ENCODE data around the gene RGL4.

Gene RGL4

DNA sequence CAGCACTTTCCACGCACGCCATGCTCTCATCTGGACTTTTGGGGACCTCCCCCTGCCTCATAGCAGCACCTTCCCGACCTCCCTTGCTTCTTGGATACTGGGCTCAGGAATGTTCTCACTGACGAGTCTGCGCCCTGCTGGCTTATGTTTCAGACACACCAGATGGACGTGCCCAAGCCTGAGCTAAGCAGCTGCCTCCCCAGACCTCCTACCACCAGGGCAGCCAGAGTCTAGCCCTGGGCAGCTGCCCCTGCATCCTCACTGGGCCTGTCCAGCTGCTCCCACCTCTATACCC is 13.2 kb upstream of the RGL4 start:
- FAIRE-seq (no peak), DNase-seq (ENCODE audit: low spot score) (no peak)

DNA sequence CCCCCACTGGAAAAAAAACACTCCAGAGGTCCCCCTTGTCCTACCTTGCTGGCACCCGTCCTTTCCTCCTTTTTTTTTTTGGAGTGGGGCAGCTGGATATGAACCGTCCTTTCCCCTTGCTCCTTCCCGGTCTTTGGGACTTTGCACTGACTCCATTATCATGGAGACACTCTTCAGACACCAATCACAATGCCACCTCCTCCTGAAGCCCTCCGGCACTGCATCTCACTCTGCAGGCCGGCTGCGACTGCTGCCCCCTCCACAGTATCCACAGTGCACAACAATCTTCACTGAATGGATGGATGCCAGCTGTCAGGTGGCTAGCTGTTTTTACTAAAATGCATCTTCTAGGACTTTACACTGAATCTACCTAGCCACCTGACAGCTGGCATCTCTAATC is 12.7 kb upstream of the RGL4 start:
- no peak for DNase-seq (ENCODE audit: low spot score)
- FAIRE-seq: no peak

DNA sequence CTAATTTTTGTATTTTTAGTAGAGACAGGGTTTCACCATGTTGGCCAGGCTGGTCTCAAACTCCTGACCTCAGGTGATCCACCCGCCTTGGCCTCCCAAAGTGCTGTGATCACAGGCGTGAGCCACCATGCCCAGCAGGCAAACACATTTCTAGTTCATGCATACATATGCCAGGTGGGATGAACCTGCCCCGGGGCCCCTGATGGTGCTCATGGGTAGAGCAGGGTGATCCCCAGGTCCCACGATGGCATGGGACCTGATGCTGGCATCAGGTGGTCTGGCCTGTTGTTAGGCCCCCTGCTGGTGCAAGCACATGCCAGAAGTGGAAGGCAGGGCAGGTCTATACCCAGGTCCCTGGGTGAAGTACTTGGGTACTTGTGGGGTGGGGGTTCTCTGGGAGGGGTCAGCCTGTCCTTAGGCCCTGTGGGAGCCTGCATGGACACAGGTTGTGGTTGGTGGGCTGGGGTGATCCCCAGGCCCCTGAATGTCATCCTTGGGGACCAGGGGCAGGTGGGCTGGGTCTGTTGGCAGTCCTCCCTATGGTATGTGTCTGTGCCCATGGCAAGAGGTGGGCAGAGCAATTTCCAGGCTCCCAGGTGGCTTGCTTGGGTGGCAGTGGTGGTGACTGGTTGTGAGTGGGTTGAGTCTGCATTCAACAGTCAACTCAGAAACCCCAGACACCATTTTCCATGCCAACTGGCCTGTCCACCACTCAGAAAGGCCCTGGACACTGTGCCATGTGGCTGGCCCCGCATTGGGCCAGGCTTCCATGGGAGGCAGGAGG is 9.6 kb upstream of the RGL4 start:
- DNase-seq (ENCODE audit: low spot score) (no peak), FAIRE-seq (no peak)

DNA sequence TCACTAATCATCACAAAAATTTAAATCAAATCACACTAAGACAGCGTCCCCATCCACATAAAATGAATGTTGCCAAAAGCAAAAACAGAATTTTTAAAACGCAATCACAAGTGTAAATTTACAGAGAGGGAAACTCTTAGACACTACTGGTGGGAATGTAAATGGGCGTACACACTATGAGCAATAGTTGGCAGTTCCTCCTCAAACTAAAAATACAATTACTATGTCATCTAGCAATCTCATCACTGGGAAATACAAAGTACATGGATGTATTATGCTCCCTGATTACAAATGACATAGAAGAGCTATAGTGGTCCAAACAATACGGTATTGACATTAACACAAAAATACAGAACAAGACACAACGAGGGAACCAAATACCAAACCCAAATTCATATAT is 8.7 kb upstream of the RGL4 start:
- DNase-seq (ENCODE audit: low spot score) (no peak), FAIRE-seq (no peak)

DNA sequence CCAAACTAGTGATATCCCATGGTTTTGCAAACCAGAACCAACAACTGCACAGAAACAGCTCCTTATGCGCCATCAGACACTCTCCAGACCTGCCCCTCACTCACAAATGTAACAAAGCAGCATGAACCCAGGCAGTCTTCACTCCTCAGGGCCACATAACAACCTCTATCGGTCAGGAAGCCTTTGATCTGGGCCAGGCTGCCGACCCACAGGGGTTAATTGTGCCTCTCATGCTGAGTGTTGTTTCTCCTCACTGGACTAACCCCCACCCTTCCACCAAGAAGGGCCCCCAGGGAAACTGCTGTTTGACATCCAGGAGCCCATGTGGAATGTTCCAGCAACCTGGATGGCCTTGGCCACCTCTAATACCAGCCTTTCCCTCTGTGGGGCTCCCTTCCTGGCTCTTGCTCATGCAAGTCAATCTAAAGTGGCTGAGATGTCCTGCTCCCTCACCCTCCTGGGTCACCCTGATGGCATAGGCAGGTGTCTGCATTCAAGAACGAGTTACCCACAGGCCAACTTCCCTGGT is 7.9 kb upstream of the RGL4 start:
- no peak for DNase-seq (ENCODE audit: low spot score)
- FAIRE-seq: no peak

DNA sequence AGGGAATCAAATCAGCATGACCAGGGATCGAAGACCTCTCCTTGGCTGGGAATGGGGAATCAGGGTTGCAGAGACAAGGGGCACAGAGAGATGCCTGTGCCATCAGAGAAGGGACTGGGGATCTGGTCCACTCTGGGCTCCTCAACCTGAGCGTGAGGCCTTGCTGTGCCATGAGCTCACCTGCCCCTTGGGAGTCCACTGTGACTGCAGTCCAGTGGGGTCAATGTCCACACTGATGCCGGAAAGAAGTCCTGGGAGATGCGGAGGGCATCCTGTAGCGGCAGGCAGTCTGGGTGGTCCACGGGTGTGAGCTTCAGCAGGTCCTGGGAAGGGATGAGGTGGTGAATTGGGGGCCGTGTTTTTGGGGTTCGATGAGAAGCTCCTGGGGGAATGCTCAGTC is 7.3 kb upstream of the RGL4 start:
- DNase-seq (ENCODE audit: low spot score) (no peak), FAIRE-seq (no peak)

DNA sequence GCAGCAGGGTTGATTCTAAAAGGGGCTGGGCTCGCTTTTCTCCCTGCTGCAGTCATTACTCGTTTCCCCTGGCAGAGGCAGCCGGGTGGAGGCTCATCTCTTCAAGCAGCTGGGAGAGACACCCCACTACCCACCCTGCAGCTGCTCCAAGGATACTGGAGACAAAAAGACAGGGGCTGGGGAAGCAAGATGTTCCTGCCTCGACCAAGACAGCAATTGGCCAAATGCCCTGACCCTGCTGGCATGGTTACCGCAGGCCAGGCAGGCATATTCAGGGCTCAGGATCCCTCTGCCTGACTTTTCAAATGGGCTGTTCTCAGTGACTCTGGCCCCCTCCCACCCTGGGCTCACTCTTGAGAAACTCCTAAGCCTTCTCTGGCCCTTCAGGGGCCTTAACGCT is 6.8 kb upstream of the RGL4 start:
- no peak for DNase-seq (ENCODE audit: low spot score)

DNA sequence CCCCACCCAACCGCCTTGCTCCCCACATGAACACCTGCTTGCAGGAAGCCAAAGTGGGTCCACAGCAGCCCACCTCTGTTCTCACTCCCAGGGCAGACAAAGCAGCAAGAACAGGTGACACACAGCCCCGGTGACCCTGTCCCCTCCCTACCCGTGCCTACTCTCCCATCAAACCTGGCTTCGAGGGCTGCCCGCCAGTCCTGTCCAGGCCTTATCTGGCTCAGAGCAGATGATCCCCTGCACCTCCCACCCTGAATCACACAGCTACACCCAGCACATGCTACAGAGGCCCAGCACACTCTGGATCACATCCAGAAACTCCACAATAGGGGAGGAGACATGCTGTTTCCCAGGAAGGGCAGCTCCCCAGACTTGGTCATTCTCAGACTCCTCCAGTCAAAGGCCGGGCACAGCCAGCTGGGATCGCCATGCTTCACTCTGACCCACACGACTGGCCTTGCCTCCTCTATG is 6.2 kb upstream of the RGL4 start:
- FAIRE-seq (no peak), DNase-seq (ENCODE audit: low spot score) (no peak)

More for the DNA sequence above, 6.8 kb upstream of the RGL4 start:
- FAIRE-seq: no peak

DNA sequence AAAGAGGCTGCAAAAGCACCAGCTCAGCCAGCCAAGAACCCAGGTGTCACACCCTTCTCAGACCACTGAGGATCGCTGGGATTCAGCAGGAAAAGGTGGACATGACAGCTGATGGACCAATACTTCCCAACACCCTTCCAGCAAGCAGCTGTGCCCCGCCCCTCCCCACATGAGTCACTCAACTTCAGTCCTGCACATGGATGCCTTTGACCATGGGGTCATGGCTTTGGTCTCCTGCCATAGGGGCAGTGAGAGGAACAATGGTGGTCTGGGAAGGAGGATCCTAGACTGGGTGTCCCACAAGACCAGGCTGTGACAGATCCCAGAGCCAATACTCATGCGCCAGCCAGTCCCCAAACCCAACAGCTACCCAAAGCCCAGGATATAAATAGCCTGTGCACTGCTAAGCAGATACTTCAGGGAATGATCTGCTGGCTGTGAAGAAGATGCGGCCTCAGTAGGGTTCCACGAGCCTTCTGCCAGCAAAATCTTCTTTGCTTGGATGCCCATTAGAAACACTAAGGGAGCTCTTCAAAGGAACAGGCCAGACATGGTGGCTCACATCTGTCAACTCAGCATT is 5.5 kb upstream of the RGL4 start:
- DNase-seq (ENCODE audit: low spot score): no peak
- no peak for FAIRE-seq

DNA sequence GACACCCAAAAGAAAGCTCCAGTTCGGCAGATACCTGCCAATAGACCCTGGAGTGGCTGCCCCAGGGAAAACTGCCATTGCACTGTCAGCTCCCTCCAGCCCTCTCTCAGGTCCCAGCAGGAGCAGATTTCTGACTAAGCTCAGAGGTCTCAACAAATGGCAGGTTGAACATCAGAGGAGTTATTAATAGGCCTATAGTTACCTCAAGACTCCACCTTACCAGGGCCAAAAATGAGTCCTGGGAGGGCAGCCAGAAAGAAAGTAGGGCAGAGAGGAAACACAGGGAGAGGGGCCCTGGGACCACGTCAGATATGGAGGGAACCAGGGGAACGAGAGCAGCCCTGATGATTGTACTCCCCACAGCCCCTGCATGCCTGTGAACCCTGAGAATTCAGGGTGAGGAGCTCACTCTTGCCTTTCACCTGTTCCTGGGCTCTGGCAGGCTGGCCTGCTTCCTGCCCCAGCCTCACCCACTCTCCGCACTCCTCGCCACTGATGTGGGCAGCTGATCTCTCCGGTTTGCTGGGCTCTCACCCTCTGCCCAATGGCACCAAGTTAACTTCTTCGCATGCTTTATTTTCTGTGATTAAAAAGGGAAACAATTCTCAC is 4.3 kb upstream of the RGL4 start:
- no peak for FAIRE-seq

DNA sequence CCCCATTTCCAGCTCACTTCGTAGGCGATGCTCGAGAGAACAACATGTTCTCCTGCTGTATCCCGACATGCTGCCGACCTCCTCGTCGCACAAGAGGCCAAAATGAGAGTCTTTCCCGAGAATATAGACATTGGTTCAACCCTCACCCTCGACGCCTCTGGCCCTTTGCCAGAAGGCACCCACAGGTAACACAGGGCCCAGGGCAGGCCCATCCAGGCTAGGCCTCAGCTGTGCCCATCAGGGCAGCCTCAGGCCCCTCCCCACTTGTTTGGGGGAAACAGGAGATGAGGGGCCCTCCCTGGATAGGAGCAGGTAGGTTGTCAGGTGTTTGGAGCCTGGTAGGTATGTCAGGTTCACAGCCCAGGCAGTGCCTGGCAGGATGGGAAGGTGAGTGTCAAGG is 2.7 kb upstream of the RGL4 start:
- FAIRE-seq (no peak), DNase-seq (ENCODE audit: low spot score) (no peak)

More for the DNA sequence above, 4.3 kb upstream of the RGL4 start:
- no peak for DNase-seq (ENCODE audit: low spot score)

DNA sequence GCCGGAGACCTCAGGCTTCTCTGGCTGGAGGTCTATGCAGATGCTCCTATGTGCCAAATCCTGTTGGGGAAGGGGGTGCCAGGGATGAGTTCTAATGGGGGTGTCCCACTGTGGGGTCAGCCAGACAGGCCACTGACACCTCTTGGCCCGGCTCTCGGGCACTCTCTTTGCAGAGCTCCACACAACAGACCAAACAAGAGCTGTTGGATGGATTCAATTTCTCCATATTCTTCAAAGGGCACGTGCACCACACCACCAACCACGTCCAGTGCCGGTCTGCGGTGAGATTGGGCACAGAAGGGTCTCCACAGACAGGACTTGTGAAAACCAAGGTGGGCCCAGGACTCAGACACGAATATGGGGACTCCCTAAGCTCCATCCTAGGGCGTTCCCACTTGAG is 2.2 kb upstream of the RGL4 start:
- FAIRE-seq: no peak
- DNase-seq (ENCODE audit: low spot score): no peak

DNA sequence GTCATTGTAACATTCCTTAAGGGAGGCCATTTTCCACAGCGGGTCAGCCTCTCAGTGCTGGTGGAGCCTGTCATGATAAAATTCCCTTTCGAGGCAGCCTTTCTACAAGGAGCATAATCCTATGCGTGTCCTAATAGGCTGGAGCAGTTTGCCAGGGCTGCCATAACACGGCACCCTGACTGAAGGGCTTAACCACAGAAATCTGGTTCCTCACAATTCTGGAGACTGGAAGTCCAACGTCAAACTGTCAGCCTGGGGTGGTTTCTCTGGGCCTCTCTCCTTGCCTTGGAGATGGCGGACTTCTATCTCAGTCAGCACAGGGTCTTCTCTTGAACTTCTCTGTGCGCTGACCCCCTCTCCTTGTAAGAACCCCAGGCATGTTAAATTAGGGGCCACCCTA is 1.4 kb upstream of the RGL4 start:
- FAIRE-seq: no peak
- no peak for DNase-seq (ENCODE audit: low spot score)

DNA sequence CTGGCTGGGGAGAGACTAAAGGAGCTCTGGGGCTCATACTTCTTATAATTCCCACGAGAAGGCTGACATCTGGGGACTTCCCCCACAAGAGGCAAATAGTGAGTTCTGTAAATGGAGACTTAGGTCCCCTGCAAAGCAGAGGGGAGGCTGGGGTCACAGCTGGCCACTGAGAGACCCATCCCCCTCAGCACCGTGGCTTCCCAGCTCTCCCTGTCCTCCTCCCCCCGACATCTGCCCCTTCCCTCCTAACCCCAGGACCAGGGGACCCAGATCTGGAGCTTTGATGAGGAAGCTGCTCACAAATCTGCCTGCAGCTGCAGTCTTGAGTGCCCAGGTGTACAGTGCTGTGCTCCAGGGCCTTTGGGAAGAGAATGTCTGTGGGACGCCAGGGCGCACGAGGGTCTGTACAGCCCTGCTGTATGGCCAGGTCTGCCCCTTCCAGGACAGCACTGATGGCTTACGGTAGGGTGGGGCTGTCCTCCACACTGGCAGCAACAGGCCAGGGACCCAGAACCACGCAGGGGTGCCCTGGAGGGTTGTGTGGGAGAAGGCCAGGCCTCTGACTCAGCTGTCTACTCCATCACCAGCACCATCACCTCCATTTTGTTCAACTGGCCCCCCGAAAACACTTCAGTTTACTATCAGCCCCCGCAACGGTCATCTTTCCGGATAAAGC is 1.1 kb downstream of the RGL4 start:
- no peak for FAIRE-seq
- DNase-seq (ENCODE audit: low spot score): no peak

DNA sequence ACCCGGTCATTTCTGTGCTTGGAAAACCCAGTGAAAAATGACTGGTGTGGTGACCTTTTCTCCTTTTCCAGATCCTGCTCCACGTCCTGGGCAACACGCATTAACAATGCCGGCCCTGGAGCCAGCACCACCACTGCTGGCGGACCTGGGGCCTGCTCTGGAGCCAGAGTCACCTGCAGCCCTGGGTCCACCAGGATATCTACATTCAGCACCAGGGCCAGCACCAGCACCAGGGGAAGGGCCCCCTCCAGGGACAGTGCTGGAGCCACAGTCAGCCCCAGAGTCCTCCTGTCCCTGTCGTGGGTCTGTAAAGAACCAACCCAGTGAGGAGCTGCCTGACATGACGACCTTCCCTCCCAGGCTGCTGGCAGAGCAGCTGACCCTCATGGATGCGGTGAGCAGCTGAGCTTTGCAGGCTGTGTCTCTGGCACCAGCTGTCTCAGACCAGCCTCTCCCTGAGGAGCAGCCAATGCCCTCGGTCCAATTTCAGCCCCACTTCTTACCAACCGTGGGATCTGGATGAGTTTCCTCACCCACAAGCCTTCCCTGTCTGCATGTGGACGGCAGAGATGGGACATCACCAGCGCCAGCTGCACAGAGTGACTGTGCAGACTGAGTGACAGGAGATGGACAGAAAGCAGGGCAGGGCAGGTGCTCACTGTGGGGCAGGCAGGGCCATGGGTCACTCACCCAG is 1.9 kb downstream of the RGL4 start:
- DNase-seq (ENCODE audit: low spot score) (no peak), FAIRE-seq (no peak)

DNA sequence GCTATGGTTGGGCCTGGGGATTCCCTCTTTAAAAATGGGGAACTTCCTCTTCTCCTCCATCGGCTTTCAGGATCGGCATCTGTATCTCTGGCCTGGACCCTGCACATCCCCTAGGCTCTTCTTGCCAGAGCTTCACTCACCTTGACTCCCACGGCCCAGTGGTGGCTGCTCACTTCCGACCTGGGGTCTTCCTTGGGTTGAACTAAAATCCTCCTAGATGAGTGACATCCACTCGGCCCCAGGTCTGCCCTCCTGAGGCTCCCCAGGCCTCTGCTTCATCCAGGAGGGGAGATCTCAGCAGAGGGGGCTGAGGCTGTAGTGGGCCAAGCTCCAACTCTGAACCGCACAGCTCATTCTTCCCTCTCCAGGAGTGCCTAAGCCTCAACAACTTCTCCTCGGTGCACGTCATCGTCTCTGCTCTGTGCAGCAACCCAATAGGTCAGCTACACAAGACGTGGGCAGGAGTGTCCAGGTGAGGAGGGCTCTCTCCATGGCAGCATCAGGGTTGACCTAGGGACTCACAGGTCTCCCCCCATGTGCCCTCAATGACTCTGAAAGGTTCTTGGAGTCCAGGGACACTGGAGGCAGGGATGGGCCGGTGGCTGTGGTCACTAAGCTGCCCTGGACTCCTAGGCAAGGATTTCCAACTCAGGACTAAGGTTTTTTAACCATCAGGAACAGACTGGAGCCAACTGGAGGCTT is 3.3 kb downstream of the RGL4 start:
- no peak for FAIRE-seq
- no peak for DNase-seq (ENCODE audit: low spot score)

DNA sequence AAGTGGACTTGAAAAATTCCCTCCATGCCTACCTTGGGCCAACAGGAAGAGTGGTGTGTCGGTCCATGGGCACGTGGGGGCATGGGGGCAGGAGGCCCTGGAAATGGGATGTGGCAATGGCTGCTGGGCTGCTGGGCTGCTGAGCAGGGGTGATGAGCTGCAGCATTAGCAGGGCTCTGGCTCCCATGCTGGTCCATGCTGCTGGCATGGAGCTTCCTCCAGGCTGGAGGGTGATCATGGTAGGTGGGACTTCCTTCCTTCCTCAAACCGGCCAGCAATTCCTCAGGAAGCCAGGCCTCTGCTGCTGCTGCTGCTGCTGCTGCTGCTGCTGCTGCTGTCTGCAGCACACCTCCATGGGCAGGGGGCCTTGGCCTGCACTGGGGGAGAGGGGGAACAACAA is 4.3 kb downstream of the RGL4 start:
- DNase-seq (ENCODE audit: low spot score) (no peak), FAIRE-seq (no peak)

DNA sequence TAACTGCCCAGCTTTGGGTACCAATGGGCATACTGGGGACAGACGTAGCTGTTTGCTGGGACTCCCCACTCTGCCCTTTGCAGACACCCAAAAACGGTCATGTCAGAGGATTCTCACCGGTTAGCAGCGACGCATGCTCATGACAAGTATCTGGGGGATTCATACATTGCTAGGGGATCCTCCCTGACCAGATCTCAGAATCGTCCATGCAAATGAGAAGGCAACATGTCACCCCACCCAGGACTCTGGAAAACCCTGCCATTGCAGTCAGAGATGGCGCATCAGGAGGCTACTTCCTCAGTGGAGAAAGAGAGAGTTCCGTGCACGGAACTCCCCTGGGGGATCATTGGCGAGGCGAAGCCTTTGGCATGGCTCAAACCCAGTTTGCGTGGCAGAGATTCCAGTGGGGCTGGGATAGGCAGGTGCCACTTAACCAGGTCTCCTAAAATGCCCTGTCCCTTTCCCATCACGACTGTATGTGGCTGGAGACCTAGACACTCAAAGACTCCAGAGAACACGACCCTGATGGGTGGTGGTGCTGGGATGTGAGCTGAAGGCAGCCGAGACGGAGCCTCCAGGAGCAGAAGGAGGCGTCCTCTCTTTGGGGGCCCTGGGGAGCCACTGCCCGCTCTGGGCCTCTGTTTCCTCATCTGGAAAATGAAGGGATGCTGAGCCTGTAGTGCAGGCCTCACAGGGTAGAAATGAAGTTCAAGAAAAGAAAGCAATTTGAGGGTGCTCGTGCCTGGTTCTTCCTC is 4.9 kb downstream of the RGL4 start:
- no peak for FAIRE-seq

DNA sequence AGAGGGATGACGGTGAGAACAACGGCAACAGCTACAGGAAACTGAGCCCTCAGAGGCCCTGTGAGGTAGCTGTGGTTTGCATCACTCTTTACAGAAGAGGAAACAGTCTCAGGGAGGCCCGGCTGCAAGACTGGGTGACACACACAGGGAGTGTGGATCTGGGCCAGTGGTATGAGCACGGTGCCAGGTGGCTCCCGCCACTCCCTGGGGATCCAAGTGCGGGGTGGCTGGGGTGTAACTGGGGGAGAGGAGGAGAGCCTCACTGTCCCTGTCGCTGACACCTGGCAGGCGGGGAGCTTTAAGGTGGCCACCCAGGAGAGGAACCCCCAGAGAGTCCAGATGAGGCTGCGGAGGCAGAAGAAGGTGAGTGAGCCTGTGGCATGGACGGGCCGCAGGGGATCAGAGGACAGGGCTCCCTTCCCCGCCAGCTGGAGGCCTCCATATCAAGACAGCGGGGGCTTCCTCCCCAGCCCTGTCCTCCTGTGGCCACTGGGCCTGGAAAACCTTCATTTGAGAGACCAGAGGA is 5.6 kb downstream of the RGL4 start:
- FAIRE-seq (no peak), DNase-seq (ENCODE audit: low spot score) (no peak)

More for the DNA sequence above, 4.9 kb downstream of the RGL4 start:
- no peak for DNase-seq (ENCODE audit: low spot score)
